ENCODE results near the gene RCOR2. TPM values are rescaled to one million over a fixed set of nuclear protein-coding genes. Genes with fewer than 3 reads are reported as not detected.

The RCOR2 gene
- total RNA-seq, 1 experiment from 2014 or later, result 77.4 TPM

- TF ChIP-seq ATF2 (CRISPR knock-in tag; IDR thresholded peaks at IDR 0.05; ENCODE audit: borderline replicate concordance, low read depth) (no peak), EMX1 (CRISPR knock-in tag; IDR thresholded peaks at IDR 0.05) (0 out of 2 replicates have a peak, but pooled peaks have one; percentile 18), ESRRA (CRISPR knock-in tag; IDR thresholded peaks at IDR 0.05; ENCODE audit: borderline replicate concordance) (no peak), MYBL2 (CRISPR knock-in tag; IDR thresholded peaks at IDR 0.05) (no peak), TP53 (CRISPR knock-in tag; IDR thresholded peaks at IDR 0.05) (peak; percentile 44; the same call in 1 of the 2 replicates), GRHL2 (CRISPR knock-in tag; IDR thresholded peaks at IDR 0.05; ENCODE audit: insufficient replicate concordance, severe bottlenecking) (no peak), ERG (CRISPR knock-in tag; IDR thresholded peaks at IDR 0.05) (no peak), KAT7 (CRISPR knock-in tag; IDR thresholded peaks at IDR 0.05; ENCODE audit: borderline replicate concordance) (no peak), CREM (CRISPR knock-in tag; IDR thresholded peaks at IDR 0.05) (no peak), IRF2 (CRISPR knock-in tag; IDR thresholded peaks at IDR 0.05; ENCODE audit: borderline replicate concordance, low read depth) (no peak), RELA (CRISPR knock-in tag; IDR thresholded peaks at IDR 0.05; ENCODE audit: borderline replicate concordance) (no peak), ZNF396 (CRISPR knock-in tag; IDR thresholded peaks at IDR 0.05; ENCODE audit: borderline replicate concordance) (no peak), RORB (CRISPR knock-in tag; IDR thresholded peaks at IDR 0.05) (no peak), ZNF425 (CRISPR knock-in tag; conservative IDR thresholded peaks at IDR 0.05) (no peak), GTF2I (CRISPR knock-in tag; conservative IDR thresholded peaks at IDR 0.05) (no peak), CREB1 (CRISPR knock-in tag; IDR thresholded peaks at IDR 0.05) (no peak), ZNF671 (CRISPR knock-in tag; IDR thresholded peaks at IDR 0.05) (no peak), NFE2L1 (CRISPR knock-in tag; IDR thresholded peaks at IDR 0.05) (0 out of 2 replicates have a peak, but pooled peaks have one; percentile 24), ZNF121 (CRISPR knock-in tag; IDR thresholded peaks at IDR 0.05) (peak; percentile 4; the same call in 1 of the 2 replicates), FOXK1 (CRISPR knock-in tag; IDR thresholded peaks at IDR 0.05) (no peak), NFATC4 (CRISPR knock-in tag; IDR thresholded peaks at IDR 0.05) (no peak), ZNF219 (CRISPR knock-in tag; IDR thresholded peaks at IDR 0.05; ENCODE audit: borderline replicate concordance) (no peak), ZBTB21 (CRISPR knock-in tag; IDR thresholded peaks at IDR 0.05; ENCODE audit: borderline replicate concordance) (0 out of 2 replicates have a peak, but pooled peaks have one; percentile 19)
- TF ChIP-seq, protein P1, sequence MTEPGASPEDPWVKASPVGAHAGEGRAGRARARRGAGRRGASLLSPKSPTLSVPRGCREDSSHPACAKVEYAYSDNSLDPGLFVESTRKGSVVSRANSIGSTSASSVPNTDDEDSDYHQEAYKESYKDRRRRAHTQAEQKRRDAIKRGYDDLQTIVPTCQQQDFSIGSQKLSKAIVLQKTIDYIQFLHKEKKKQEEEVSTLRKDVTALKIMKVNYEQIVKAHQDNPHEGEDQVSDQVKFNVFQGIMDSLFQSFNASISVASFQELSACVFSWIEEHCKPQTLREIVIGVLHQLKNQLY (CRISPR knock-in tag; IDR thresholded peaks at IDR 0.05), result 0 out of 2 replicates have a peak, but pooled peaks have one; percentile 48
- TF ChIP-seq, protein P2, sequence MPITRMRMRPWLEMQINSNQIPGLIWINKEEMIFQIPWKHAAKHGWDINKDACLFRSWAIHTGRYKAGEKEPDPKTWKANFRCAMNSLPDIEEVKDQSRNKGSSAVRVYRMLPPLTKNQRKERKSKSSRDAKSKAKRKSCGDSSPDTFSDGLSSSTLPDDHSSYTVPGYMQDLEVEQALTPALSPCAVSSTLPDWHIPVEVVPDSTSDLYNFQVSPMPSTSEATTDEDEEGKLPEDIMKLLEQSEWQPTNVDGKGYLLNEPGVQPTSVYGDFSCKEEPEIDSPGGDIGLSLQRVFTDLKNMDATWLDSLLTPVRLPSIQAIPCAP (CRISPR knock-in tag; IDR thresholded peaks at IDR 0.05), result no peak
- TF ChIP-seq, protein P3, sequence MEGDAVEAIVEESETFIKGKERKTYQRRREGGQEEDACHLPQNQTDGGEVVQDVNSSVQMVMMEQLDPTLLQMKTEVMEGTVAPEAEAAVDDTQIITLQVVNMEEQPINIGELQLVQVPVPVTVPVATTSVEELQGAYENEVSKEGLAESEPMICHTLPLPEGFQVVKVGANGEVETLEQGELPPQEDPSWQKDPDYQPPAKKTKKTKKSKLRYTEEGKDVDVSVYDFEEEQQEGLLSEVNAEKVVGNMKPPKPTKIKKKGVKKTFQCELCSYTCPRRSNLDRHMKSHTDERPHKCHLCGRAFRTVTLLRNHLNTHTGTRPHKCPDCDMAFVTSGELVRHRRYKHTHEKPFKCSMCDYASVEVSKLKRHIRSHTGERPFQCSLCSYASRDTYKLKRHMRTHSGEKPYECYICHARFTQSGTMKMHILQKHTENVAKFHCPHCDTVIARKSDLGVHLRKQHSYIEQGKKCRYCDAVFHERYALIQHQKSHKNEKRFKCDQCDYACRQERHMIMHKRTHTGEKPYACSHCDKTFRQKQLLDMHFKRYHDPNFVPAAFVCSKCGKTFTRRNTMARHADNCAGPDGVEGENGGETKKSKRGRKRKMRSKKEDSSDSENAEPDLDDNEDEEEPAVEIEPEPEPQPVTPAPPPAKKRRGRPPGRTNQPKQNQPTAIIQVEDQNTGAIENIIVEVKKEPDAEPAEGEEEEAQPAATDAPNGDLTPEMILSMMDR (IDR thresholded peaks at IDR 0.05), result peak; percentile 64
- TF ChIP-seq, protein P4, sequence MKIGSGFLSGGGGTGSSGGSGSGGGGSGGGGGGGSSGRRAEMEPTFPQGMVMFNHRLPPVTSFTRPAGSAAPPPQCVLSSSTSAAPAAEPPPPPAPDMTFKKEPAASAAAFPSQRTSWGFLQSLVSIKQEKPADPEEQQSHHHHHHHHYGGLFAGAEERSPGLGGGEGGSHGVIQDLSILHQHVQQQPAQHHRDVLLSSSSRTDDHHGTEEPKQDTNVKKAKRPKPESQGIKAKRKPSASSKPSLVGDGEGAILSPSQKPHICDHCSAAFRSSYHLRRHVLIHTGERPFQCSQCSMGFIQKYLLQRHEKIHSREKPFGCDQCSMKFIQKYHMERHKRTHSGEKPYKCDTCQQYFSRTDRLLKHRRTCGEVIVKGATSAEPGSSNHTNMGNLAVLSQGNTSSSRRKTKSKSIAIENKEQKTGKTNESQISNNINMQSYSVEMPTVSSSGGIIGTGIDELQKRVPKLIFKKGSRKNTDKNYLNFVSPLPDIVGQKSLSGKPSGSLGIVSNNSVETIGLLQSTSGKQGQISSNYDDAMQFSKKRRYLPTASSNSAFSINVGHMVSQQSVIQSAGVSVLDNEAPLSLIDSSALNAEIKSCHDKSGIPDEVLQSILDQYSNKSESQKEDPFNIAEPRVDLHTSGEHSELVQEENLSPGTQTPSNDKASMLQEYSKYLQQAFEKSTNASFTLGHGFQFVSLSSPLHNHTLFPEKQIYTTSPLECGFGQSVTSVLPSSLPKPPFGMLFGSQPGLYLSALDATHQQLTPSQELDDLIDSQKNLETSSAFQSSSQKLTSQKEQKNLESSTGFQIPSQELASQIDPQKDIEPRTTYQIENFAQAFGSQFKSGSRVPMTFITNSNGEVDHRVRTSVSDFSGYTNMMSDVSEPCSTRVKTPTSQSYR (CRISPR knock-in tag; IDR thresholded peaks at IDR 0.05), result no peak
- TF ChIP-seq, protein P5, sequence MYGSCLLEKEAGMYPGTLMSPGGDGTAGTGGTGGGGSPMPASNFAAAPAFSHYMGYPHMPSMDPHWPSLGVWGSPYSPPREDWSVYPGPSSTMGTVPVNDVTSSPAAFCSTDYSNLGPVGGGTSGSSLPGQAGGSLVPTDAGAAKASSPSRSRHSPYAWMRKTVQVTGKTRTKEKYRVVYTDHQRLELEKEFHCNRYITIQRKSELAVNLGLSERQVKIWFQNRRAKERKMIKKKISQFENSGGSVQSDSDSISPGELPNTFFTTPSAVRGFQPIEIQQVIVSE (CRISPR knock-in tag; IDR thresholded peaks at IDR 0.05; ENCODE audit: borderline replicate concordance), result no peak
Measured at GRCh38 chr11:63915961-63916836, 765 bp downstream of the RCOR2 start (continued).
